Stimulated activated naive B cell treated with anti-CD40 and anti-IgM and Interleukin-4, amounts not matched to agents 10 μg/mL and 1 μg/mL and 100 μg/mL, for 72 hours (primary cell): Measurements from ENCODE around the gene PYDC1.
"Not testable (repeated sequence)": the region's sequence is repeated elsewhere in the genome, so short reads cannot be mapped to it uniquely, and the experiment has no call there.

Experiments used
- ATAC-seq, 2 donors: fragments of 150-1000 bp; cut with Tn5 transposase; replicated peaks; 2 replicates each; pipeline ENCODE4 v1.10.0; 2021; ENCODE audit warnings: moderate library complexity in 1 of 2
- DNase-seq: peaks from one replicate; pipeline ENCODE4 v3.0.0; 2021
- H3K27ac Mint-ChIP-seq: one replicate; pipeline ENCODE4 v1.8.0; 2022; ENCODE audit warnings: mild to moderate bottlenecking, mixed read lengths
- H3K27me3 Mint-ChIP-seq, 2 donors: one replicate each; pipeline ENCODE4 v1.8.0; 2022; ENCODE audit warnings: mixed read lengths in 2 of 2
- H3K36me3 Mint-ChIP-seq, 2 donors: one replicate each; pipeline ENCODE4 v1.8.0; 2022; ENCODE audit warnings: mixed read lengths in 2 of 2, mild to moderate bottlenecking in 1 of 2
- H3K4me1 Mint-ChIP-seq, 2 donors: one replicate each; pipeline ENCODE4 v1.8.0; 2022; ENCODE audit warnings: mixed read lengths in 2 of 2, mild to moderate bottlenecking in 1 of 2
- H3K4me3 Mint-ChIP-seq, 2 donors: one replicate each; pipeline ENCODE4 v1.8.0; 2022; ENCODE audit warnings: mild to moderate bottlenecking in 2 of 2, mixed read lengths in 2 of 2, moderate library complexity in 1 of 2
- H3K9me3 Mint-ChIP-seq, 2 donors: one replicate each; pipeline ENCODE4 v1.8.0; 2022; ENCODE audit warnings: mixed read lengths in 2 of 2, mild to moderate bottlenecking in 1 of 2

Gene PYDC1

GRCh38 chr16:31216422-31217135, at the start of gene PYDC1:
Gene PYDC1, minus strand, starts transcription at chr16:31217135. Its CDS starts 107 bp downstream, at chr16:31217028.
- ATAC-seq = peak; percentile 30 to 36
- H3K4me3 Mint-ChIP-seq = peak within 1 kb of the TSS; percentile 76 to 83
- H3K4me1 Mint-ChIP-seq = peaks cover 19 to 52% of the 10 kb centered on the region in 2 donors
- H3K27me3 Mint-ChIP-seq = peaks cover 46 to 74% of the 10 kb centered on the region in 2 donors
- H3K36me3 Mint-ChIP-seq = no peaks in the 10 kb centered on the region
- H3K27ac Mint-ChIP-seq = no peak within 1 kb of the TSS
- H3K9me3 Mint-ChIP-seq = no peaks in the 10 kb centered on the region
- DNase-seq = no peak

- Mint-ChIP-seq H3K4me3 (peak overlapping the region; percentile 70 to 76), H3K9me3 (no peaks in the 10 kb centered on the region), H3K4me1 (peaks cover 39 to 67% of the 10 kb centered on the region in 2 donors), H3K27ac (peak overlapping the region; percentile 98), H3K27me3 (no peaks in the 10 kb centered on the region), H3K36me3 (peaks cover 1 to 7% of the 10 kb centered on the region in 2 donors)
- ATAC-seq = peak; percentile 92 to 93
- peak; percentile 85 for DNase-seq
Measured at GRCh38 chr16:31265329-31266245, 48.7 kb upstream of the PYDC1 start.

DNA sequence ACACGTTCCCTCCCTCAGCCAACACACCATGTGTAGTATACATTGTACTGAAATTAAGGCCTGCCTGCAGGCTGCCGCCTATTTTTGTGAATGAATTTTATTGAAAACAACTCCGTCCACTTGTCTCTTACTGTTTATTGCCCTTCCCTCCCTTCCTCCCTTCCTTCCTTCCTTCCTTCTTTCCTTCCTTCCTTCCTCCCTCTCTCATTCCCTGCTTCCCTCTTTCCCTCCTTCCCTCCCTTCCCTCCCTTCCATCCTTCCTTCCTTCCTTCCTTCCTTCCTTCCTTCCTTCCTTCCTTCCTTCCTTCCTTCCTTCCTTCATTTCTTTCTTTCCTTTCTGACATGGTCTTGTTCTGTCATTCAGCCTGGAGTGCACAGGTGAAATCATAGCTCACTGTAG, 45.1 kb upstream of the PYDC1 start:
- Mint-ChIP-seq H3K9me3 (no peaks in the 10 kb centered on the region), H3K36me3 (peaks cover 3 to 4% of the 10 kb centered on the region in 2 donors), H3K4me1 (peaks cover 35 to 55% of the 10 kb centered on the region in 2 donors), H3K4me3 (no peak overlapping the region), H3K27ac (no peak overlapping the region), H3K27me3 (no peaks in the 10 kb centered on the region)
- ATAC-seq (no peak), DNase-seq (no peak)

GRCh38 chr16:31260136-31260931, 43.4 kb upstream of the PYDC1 start:
- H3K4me3 Mint-ChIP-seq = peak overlapping the region; percentile 61 to 72
- ATAC-seq = no peak

GRCh38 chr16:31258366-31258765, 41.4 kb upstream of the PYDC1 start:
- DNase-seq = no peak
- Mint-ChIP-seq H3K27me3 (peaks cover under 1 to 5% of the 10 kb centered on the region in 2 donors), H3K4me3 (no peak overlapping the region), H3K27ac (no peak overlapping the region), H3K4me1 (peaks cover 30 to 39% of the 10 kb centered on the region in 2 donors), H3K36me3 (peaks cover 0 to 1% of the 10 kb centered on the region in 2 donors), H3K9me3 (no peaks in the 10 kb centered on the region)
- ATAC-seq = no peak

More at GRCh38 chr16:31260136-31260931, 43.4 kb upstream of the PYDC1 start:
- Mint-ChIP-seq H3K27me3 (no peaks in the 10 kb centered on the region), H3K27ac (peak overlapping the region; percentile 42), H3K9me3 (no peaks in the 10 kb centered on the region), H3K36me3 (peaks cover 3% of the 10 kb centered on the region in 2 donors), H3K4me1 (peaks cover 27 to 39% of the 10 kb centered on the region in 2 donors)
- DNase-seq = no peak

- ATAC-seq (no peak), DNase-seq (no peak)
- Mint-ChIP-seq H3K9me3 (no peaks in the 10 kb centered on the region), H3K4me3 (no peak overlapping the region), H3K27me3 (peaks cover 15 to 16% of the 10 kb centered on the region in 2 donors), H3K4me1 (peaks cover 22 to 36% of the 10 kb centered on the region in 2 donors), H3K36me3 (peaks cover 0 to 3% of the 10 kb centered on the region in 2 donors), H3K27ac (no peak overlapping the region)
Measured at GRCh38 chr16:31256466-31256865, 39.5 kb upstream of the PYDC1 start.

DNA sequence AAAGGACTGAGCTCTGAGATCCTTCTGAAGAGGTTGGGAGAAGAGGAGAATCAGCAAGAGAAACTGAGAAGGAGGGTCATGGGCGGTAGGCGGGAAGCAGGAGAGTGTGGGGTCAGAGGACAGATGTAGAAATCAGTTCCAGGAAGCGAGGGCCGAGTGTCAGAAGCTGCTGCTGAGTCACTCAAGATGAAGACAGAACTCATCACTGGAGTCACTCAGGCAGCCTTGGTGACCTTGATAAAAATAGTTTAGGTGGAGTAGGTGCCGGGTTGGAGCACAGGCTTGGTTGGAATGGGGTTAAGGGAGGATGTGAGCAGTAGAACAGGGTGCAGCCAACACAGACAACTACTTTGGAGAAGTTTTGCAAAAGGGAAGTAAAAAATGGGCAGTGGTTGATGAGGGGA, 36.7 kb upstream of the PYDC1 start:
- Mint-ChIP-seq H3K9me3 (no peaks in the 10 kb centered on the region), H3K27ac (peak overlapping the region; percentile 60), H3K4me1 (peaks cover 14 to 27% of the 10 kb centered on the region in 2 donors), H3K36me3 (peaks cover 0 to 2% of the 10 kb centered on the region in 2 donors), H3K4me3 (peak overlapping the region; percentile 5 to 44), H3K27me3 (peaks cover 22 to 26% of the 10 kb centered on the region in 2 donors)
- DNase-seq = no peak
- peak; percentile 57 to 68 for ATAC-seq

DNA sequence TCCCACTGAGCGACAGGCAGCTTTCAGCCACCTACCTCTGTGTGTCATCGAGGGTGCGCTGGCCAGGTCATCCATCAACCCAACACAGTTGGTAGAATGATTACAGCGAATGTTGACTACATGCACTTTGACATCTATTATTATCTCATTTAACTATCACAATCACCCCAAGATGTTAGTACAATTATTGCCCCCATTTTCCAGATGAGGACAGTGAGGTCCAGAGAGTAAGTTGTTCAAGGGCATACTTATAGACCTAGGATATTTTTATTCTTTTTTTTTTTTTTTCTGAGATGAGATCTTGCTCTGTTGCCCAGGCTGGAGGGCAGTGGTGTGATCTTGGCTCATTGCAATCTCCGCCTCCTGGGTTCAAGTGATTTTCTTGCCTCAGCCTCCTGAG, 34.5 kb upstream of the PYDC1 start:
- DNase-seq (no peak), ATAC-seq (no peak)
- Mint-ChIP-seq H3K27me3 (peaks cover 22 to 27% of the 10 kb centered on the region in 2 donors), H3K36me3 (peaks cover 0 to 2% of the 10 kb centered on the region in 2 donors), H3K27ac (no peak overlapping the region), H3K4me1 (peaks cover 14 to 27% of the 10 kb centered on the region in 2 donors), H3K9me3 (no peaks in the 10 kb centered on the region), H3K4me3 (no peak overlapping the region)

GRCh38 chr16:31250782-31251384, 33.9 kb upstream of the PYDC1 start:
- H3K9me3 Mint-ChIP-seq = no peaks in the 10 kb centered on the region
- H3K36me3 Mint-ChIP-seq = peaks cover 0 to 2% of the 10 kb centered on the region in 2 donors
- ATAC-seq (no peak), DNase-seq (no peak)
- H3K27ac Mint-ChIP-seq = no peak overlapping the region
- H3K4me3 Mint-ChIP-seq = no peak overlapping the region
- peaks cover 22 to 27% of the 10 kb centered on the region in 2 donors for H3K27me3 Mint-ChIP-seq
- H3K4me1 Mint-ChIP-seq = peaks cover 14 to 27% of the 10 kb centered on the region in 2 donors

DNA sequence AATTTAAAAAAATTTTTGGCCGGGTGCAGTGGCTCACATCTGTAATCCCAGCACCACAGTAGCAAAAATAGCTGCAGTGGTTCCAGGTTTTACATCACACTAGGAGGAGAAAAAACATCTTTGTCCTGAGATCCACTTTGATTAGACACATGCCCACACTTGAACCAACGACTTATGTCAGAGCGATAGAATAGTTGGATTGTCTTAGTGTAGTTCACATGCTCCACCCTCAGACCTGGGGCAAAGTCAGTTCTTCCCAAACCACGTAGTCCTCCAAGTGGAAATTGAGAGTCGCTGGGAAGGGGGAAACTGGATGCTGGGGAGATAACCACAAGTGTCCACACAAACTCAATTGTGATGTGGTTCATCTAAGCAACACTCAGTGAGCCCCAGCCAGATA, 31.4 kb upstream of the PYDC1 start:
- no peak overlapping the region for H3K27ac Mint-ChIP-seq
- H3K36me3 Mint-ChIP-seq = peaks cover 0 to 2% of the 10 kb centered on the region in 2 donors
- H3K4me1 Mint-ChIP-seq = peaks cover 9 to 29% of the 10 kb centered on the region in 2 donors
- ATAC-seq (no peak), DNase-seq (no peak)
- H3K4me3 Mint-ChIP-seq = no peak overlapping the region
- no peaks in the 10 kb centered on the region for H3K9me3 Mint-ChIP-seq
- peaks cover 17 to 27% of the 10 kb centered on the region in 2 donors for H3K27me3 Mint-ChIP-seq

- Mint-ChIP-seq H3K27me3 (peaks cover 6 to 12% of the 10 kb centered on the region in 2 donors), H3K9me3 (no peaks in the 10 kb centered on the region), H3K4me3 (no peak overlapping the region), H3K27ac (no peak overlapping the region), H3K36me3 (no peaks in the 10 kb centered on the region), H3K4me1 (peaks cover 9 to 27% of the 10 kb centered on the region in 2 donors)
- ATAC-seq (no peak), DNase-seq (no peak)
Measured at GRCh38 chr16:31246296-31246695, 29.4 kb upstream of the PYDC1 start.

- H3K36me3 Mint-ChIP-seq, DNase-seq, H3K27ac Mint-ChIP-seq, H3K9me3 Mint-ChIP-seq, ATAC-seq, H3K4me3 Mint-ChIP-seq: not testable (repeated sequence)
- Mint-ChIP-seq H3K27me3 (peaks cover 6 to 12% of the 10 kb centered on the region in 2 donors), H3K4me1 (peaks cover 9 to 27% of the 10 kb centered on the region in 2 donors)
Measured at GRCh38 chr16:31245598-31245997, 28.7 kb upstream of the PYDC1 start.
